HAP-1 (cell line): ENCODE data around the gene RPL26.
A peak's percentile ranks its signal among the peaks of the same experiment; 100 is the strongest.

ENCODE experiments used
- DNase-seq, 2 experiments: peaks; one replicate each; pipeline ENCODE4 v3.0.0-alpha.2; 2016 to 2020; ENCODE audit warnings: low spot score in 2 of 2
- H3K27me3 ChIP-seq: fragments of 250-450 bp; sonication (Bioruptor Pico); 2 replicates; pipeline ENCODE4 v1.5.1; 2020; ENCODE audit warnings: low read depth, mild to moderate bottlenecking, moderate library complexity
- H3K36me3 ChIP-seq: fragments of 250-450 bp; sonication (Bioruptor Pico); replicated peaks from 2 replicates; pipeline ENCODE4 v1.5.1; 2020; ENCODE audit warnings: mild to moderate bottlenecking
- H3K4me1 ChIP-seq: fragments of 250-450 bp; sonication (Bioruptor Pico); 2 replicates; pipeline ENCODE4 v1.5.1; 2020; ENCODE audit warnings: mild to moderate bottlenecking
- H3K4me3 ChIP-seq: fragments of 250-450 bp; sonication (Bioruptor Pico); 2 replicates; pipeline ENCODE4 v1.5.1; 2020; ENCODE audit warnings: mild to moderate bottlenecking, moderate library complexity
- H3K9me3 ChIP-seq: fragments of 250-450 bp; sonication (Bioruptor Pico); 2 replicates; pipeline ENCODE4 v1.5.1; 2020; ENCODE audit warnings: mild to moderate bottlenecking, moderate library complexity
- in situ Hi-C: fragments of 300-500 bp; cut with MboI; formaldehyde crosslinking; loops from 3 replicates; pipeline ENCODE4 v1.14.3; 2020; ENCODE audit warnings: low sequenced_read_pairs, inconsistent platforms, mixed read lengths

Gene RPL26

DNA sequence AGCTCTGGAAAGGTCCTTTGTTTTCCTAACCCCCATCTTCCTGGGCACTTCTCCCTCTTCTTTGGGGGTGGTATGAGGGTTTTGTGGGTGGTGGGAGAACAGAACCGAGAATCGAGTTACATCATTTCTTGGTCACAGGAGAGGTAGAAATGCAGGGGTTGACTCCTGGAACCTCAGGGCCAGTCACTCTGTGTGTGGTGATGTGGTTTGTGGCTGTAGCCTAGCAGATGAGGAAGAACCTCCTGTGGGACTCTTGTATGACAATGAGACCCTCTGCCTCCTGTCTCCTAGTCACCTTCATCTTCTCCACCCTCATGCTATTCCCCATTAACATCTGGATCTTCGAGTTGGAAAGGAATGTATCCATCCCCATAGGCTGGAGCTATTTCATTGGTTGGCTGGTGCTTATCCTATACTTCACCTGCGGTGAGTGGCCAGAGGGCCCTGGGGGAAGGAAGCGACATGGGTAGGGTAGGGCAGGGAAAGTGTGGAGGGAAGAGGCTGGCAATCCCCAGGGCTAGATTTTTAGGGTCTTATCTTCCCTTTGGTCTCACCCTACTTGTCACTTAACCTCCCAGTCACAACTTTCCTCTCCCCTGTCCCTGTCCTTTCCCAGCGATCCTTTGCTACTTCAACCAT lies 37.8 kb downstream of the RPL26 start:
- H3K9me3 ChIP-seq = no peaks in the 10 kb centered on the region
- H3K27me3 ChIP-seq = no peaks in the 10 kb centered on the region
- no peak for DNase-seq
- peaks cover 4% of the 10 kb centered on the region; the same call in 1 of the 2 replicates for H3K4me1 ChIP-seq
- H3K4me3 ChIP-seq = no peak overlapping the region
- no peaks in the 10 kb centered on the region for H3K36me3 ChIP-seq
- in situ Hi-C loops = no loop called here

GRCh38 chr17:8341456-8341855 lies 41.5 kb downstream of the RPL26 start:
- no peaks in the 10 kb centered on the region for H3K27me3 ChIP-seq
- H3K4me3 ChIP-seq = no peak overlapping the region
- in situ Hi-C loops = no loop called here
- H3K36me3 ChIP-seq = no peaks in the 10 kb centered on the region
- peak in 1 of 2 experiments; percentile 22 for DNase-seq
- peaks cover 14% of the 10 kb centered on the region for H3K4me1 ChIP-seq
- H3K9me3 ChIP-seq = no peaks in the 10 kb centered on the region

GRCh38 chr17:8339540-8339939 lies 43.5 kb downstream of the RPL26 start, which contains the start of gene ODF4:
TSS of gene ODF4 (plus strand) at chr17:8339840. CDS start at chr17:8340052, 212 bp downstream.
- no peaks in the 10 kb centered on the region for H3K36me3 ChIP-seq
- H3K9me3 ChIP-seq = no peaks in the 10 kb centered on the region
- no peaks in the 10 kb centered on the region for H3K27me3 ChIP-seq
- no peak within 1 kb of the TSS for H3K4me3 ChIP-seq
- DNase-seq = no peak
- peaks cover 14% of the 10 kb centered on the region for H3K4me1 ChIP-seq
- in situ Hi-C loops = no loop called here

DNA sequence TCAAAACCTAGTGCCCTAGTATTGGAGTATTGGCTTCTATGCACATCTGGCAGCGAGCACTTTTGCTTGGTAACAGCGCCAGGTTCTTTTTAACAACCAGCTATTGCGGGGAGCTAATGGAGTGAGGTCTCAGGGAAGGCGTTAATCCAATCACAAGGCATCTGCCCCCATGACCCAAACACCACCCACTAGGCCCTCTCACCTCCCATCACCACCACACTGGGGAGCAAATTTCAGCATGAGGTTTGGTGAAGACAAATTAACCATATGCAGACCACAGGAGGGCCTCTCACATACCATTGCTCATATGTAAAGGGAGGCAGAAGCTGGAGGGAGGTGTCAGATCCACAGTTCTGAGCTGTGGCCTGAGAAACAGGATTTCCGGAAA lies 44.2 kb downstream of the RPL26 start:
- Histone ChIP-seq H3K36me3 (no peaks in the 10 kb centered on the region), H3K4me3 (no peak overlapping the region), H3K4me1 (peaks cover 14% of the 10 kb centered on the region), H3K27me3 (no peaks in the 10 kb centered on the region), H3K9me3 (no peaks in the 10 kb centered on the region)
- DNase-seq = no peak
- in situ Hi-C loops = no loop called here

DNA sequence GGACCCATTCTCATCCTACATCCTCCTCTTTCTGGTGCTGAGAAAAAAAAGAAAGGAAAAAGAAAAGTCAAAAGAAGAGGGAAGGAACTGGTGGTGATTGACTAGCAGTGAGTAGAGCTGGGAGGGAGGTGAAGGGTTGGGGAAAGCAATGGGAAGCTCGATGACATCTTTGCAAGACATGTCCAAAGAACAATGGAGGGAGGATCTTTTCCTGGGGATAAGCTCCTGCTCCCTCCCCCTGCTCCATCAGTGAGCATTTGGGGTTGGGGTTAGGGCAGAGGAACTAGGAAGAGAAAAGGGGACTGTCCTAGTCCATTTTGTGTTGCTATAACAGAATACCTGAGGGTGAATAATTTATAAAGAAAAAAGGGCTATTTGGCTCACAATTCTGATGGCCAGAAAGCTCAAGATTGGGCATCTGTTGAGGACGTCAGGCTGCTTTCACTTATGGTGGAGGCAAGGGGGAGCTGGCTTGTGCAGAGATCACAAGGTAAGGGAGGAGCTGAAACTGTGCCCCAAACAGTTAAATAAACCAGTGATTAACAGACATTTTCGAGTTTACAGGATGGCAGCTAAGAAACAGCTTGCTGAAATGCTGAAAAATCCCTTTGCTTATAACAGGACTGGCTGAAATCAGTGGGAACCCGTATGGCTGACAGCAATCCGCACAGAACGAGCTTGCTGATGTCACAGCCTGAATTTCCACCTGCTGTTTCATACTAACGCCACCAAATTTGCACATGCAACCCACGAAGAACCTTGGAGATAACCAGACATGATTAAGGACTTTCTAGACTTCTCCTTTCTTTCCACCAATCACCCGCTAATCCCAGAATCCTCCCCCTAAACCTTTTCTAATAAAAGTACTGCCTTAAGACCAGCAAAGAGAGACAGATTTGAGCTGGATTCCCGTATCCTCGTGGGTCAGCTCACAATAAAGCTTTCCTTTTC lies 44.9 kb downstream of the RPL26 start:
- no peaks in the 10 kb centered on the region for H3K27me3 ChIP-seq
- H3K4me3 ChIP-seq = no peak overlapping the region
- no peaks in the 10 kb centered on the region for H3K36me3 ChIP-seq
- DNase-seq = no peak
- H3K4me1 ChIP-seq = peaks cover 14% of the 10 kb centered on the region
- H3K9me3 ChIP-seq = no peaks in the 10 kb centered on the region
- in situ Hi-C loops = no loop called here

DNA sequence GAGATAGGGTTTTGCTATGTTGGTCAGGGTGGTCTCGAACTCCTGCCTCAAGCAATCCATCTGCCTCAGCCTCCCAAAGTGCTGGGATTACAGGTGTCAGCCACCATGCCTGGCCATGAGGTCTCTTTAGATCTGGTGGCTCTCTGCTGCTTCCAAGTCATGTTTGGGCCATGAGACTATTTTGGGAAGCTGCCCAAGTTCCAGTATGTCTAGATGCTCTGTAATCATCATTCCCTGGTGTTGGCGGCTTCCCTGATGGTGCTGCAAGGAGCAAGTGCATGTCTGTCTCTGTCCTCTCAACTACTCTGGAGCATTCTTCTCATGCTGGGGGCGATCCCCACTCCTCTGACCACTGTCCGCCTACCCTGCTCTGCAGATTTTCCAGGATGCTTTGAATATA lies 49.7 kb downstream of the RPL26 start:
- H3K4me1 ChIP-seq = peaks cover 7% of the 10 kb centered on the region
- no peaks in the 10 kb centered on the region for H3K27me3 ChIP-seq
- in situ Hi-C loops = no loop called here
- no peak for DNase-seq
- no peaks in the 10 kb centered on the region for H3K36me3 ChIP-seq
- no peak overlapping the region for H3K4me3 ChIP-seq
- no peaks in the 10 kb centered on the region for H3K9me3 ChIP-seq

- no peak for DNase-seq
- in situ Hi-C loops = no loop called here
- Histone ChIP-seq H3K9me3 (no peaks in the 10 kb centered on the region), H3K4me1 (peaks cover under 1% of the 10 kb centered on the region), H3K27me3 (no peaks in the 10 kb centered on the region), H3K4me3 (no peak overlapping the region), H3K36me3 (no peaks in the 10 kb centered on the region)
Measured at GRCh38 chr17:8332688-8333087, 50.3 kb downstream of the RPL26 start.

DNA sequence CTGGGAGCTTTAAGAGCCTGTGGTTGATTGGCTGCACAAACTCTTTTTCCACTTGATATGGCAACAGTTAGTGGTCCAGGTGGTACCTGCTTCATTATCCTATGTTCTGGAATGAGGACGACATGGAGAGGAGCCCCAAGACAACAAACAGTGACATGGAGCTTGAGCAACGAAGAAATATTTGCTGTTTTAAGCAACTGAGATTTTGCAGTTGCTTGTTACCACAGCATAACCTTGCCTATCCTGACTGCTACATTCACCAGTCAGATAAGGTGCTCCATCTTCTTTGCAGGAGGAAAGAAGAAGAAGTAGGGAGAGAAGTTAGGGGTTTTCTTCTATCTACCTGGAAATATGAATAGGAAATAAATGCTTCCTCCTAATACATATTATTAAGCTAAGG lies 50.9 kb downstream of the RPL26 start:
- H3K4me1 ChIP-seq = peaks cover under 1% of the 10 kb centered on the region
- no peak overlapping the region for H3K4me3 ChIP-seq
- no peaks in the 10 kb centered on the region for H3K36me3 ChIP-seq
- in situ Hi-C loops = no loop called here
- H3K9me3 ChIP-seq = no peaks in the 10 kb centered on the region
- DNase-seq = no peak
- no peaks in the 10 kb centered on the region for H3K27me3 ChIP-seq
